DND-41 (cell line): ENCODE results near the gene MYT1.

Source experiments
- EZH2 ChIP-seq: IDR thresholded peaks from 3 replicates; pipeline ENCODE4 v1.6.1; 2012; ENCODE audit warnings: borderline replicate concordance, low read depth, mild to moderate bottlenecking, moderate library complexity, low read length, inconsistent platforms; ENCODE audit not compliant: severe bottlenecking
- TF ChIP-seq, protein P1 (sequence below): IDR thresholded peaks from 2 replicates; pipeline ENCODE4 v1.5.1; 2012; ENCODE audit warnings: borderline replicate concordance, low read length, moderate library complexity, mild to moderate bottlenecking; ENCODE audit not compliant: poor library complexity, severe bottlenecking; ENCODE audit errors: extremely low read depth

- TF ChIP-seq, protein P1, sequence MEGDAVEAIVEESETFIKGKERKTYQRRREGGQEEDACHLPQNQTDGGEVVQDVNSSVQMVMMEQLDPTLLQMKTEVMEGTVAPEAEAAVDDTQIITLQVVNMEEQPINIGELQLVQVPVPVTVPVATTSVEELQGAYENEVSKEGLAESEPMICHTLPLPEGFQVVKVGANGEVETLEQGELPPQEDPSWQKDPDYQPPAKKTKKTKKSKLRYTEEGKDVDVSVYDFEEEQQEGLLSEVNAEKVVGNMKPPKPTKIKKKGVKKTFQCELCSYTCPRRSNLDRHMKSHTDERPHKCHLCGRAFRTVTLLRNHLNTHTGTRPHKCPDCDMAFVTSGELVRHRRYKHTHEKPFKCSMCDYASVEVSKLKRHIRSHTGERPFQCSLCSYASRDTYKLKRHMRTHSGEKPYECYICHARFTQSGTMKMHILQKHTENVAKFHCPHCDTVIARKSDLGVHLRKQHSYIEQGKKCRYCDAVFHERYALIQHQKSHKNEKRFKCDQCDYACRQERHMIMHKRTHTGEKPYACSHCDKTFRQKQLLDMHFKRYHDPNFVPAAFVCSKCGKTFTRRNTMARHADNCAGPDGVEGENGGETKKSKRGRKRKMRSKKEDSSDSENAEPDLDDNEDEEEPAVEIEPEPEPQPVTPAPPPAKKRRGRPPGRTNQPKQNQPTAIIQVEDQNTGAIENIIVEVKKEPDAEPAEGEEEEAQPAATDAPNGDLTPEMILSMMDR: no peak
- TF ChIP-seq EZH2: no peak
Observed at GRCh38 chr20:64220891-64221527, 56.8 kb downstream of the MYT1 start.
